IMR-90 (cell line): Measurements from ENCODE around the gene BCL11A. TPM values are rescaled to one million over a fixed set of nuclear protein-coding genes. Genes with fewer than 3 reads are reported as not detected.

Experiments used
- ATAC-seq: fragments of 200-7000 bp; cut with Tn5 transposase; 2 replicates; pipeline ENCODE4 v1.9.1; 2020; ENCODE audit warnings: low read depth, mild to moderate bottlenecking, moderate library complexity
- BruUV-seq: library from RNA; stranded (reverse); fragments of 400-500 nt; replicated peaks from 2 replicates; lab custom pipeline; 2021; lab: Mats Ljungman, UMichigan
- CTCF ChIA-PET: fragments of 300-600 bp; formaldehyde crosslinking; extraction: SDS; loops from one replicate; lab custom pipeline; 2021; ENCODE audit warnings: antibody characterized with exemption; lab: Yijun Ruan, JAX
- POLR2A ChIA-PET: fragments of 300-600 bp; sonication (Branson Sonifier 250); formaldehyde crosslinking; loops from one replicate; lab custom pipeline; 2022; ENCODE audit warnings: antibody characterized with exemption; ENCODE audit not compliant: unreplicated experiment; lab: Charles Lee
- DNase-seq: peaks from one replicate; pipeline ENCODE4 v3.0.0; 2013
- H2AFZ ChIP-seq: replicated peaks from 2 replicates; pipeline ENCODE3; 2013; ENCODE audit warnings: low read length, mild to moderate bottlenecking; ENCODE audit not compliant: poor library complexity
- H2AK5ac ChIP-seq: 2 replicates; pipeline ENCODE4 v1.6.1; 2013; ENCODE audit warnings: low read depth, low read length, inconsistent platforms
- H2AK9ac ChIP-seq: replicated peaks from 2 replicates; pipeline ENCODE3; 2013; ENCODE audit warnings: mild to moderate bottlenecking, low read depth, low read length, moderate library complexity; ENCODE audit not compliant: poor library complexity
- H2BK120ac ChIP-seq: 2 replicates; pipeline ENCODE4 v1.6.1; 2013; ENCODE audit warnings: low read depth, low read length, inconsistent platforms
- H2BK15ac ChIP-seq: 3 replicates; pipeline ENCODE4 v1.6.1; 2013; ENCODE audit warnings: low read depth, low read length, inconsistent platforms
- H2BK20ac ChIP-seq: 2 replicates; pipeline ENCODE4 v1.6.1; 2013; ENCODE audit warnings: low read depth, mild to moderate bottlenecking, inconsistent platforms, low read length, moderate library complexity
- H2BK5ac ChIP-seq: 2 replicates; pipeline ENCODE4 v1.6.1; 2013; ENCODE audit warnings: mild to moderate bottlenecking, low read depth, low read length, inconsistent platforms; ENCODE audit not compliant: poor library complexity, severe bottlenecking
- H3K14ac ChIP-seq: replicated peaks from 2 replicates; pipeline ENCODE4 v1.6.1; 2013; ENCODE audit warnings: low read depth, low read length, inconsistent platforms
- H3K18ac ChIP-seq: 2 replicates; pipeline ENCODE4 v1.6.1; 2013; ENCODE audit warnings: low read depth, low read length, control low read depth
- H3K23ac ChIP-seq: 2 replicates; pipeline ENCODE4 v1.6.1; 2013; ENCODE audit warnings: low read depth, low read length, inconsistent platforms
- H3K27ac ChIP-seq: 2 replicates; pipeline ENCODE4 v1.5.1; 2013; ENCODE audit warnings: mild to moderate bottlenecking, control low read depth, low read length; ENCODE audit not compliant: insufficient read depth
- H3K27me3 ChIP-seq: 2 replicates; pipeline ENCODE4 v1.6.1; 2013; ENCODE audit warnings: low read length; ENCODE audit not compliant: control insufficient read depth, insufficient read depth
- H3K36me3 ChIP-seq: 2 replicates; pipeline ENCODE4 v1.6.1; 2013; ENCODE audit warnings: low read length, mixed read lengths; ENCODE audit not compliant: control insufficient read depth, insufficient read depth
- H3K4ac ChIP-seq: 2 replicates; pipeline ENCODE4 v1.6.1; 2013; ENCODE audit warnings: low read depth, low read length, inconsistent platforms
- H3K4me1 ChIP-seq: 2 replicates; pipeline ENCODE4 v1.6.1; 2013; ENCODE audit warnings: low read length, mixed read lengths; ENCODE audit not compliant: control insufficient read depth, insufficient read depth
- H3K4me2 ChIP-seq: 2 replicates; pipeline ENCODE4 v1.6.1; 2013; ENCODE audit warnings: low read depth, mild to moderate bottlenecking, control low read depth, low read length, moderate library complexity
- H3K4me3 ChIP-seq: 2 replicates; pipeline ENCODE4 v1.5.1; 2013; ENCODE audit warnings: low read depth, mild to moderate bottlenecking, control low read depth, low read length, moderate library complexity; ENCODE audit not compliant: insufficient read depth
- H3K56ac ChIP-seq: 2 replicates; pipeline ENCODE4 v1.6.1; 2013; ENCODE audit warnings: low read length, inconsistent platforms; ENCODE audit not compliant: insufficient read depth; ENCODE audit errors: extremely low read depth
- H3K79me1 ChIP-seq, 2 experiments: 2 replicates each; pipeline ENCODE4 v1.6.1; 2013; ENCODE audit warnings: low read length in 2 of 2, inconsistent platforms in 1 of 2, low read depth in 1 of 2
- H3K9ac ChIP-seq: 2 replicates; pipeline ENCODE4 v1.6.1; 2013; ENCODE audit warnings: low read depth, low read length, control low read depth
- H3K9me1 ChIP-seq: 2 replicates; pipeline ENCODE4 v1.6.1; 2013; ENCODE audit warnings: low read length, inconsistent platforms; ENCODE audit not compliant: insufficient read depth
- H3K9me3 ChIP-seq: 2 replicates; pipeline ENCODE4 v1.6.1; 2013; ENCODE audit warnings: low read length; ENCODE audit not compliant: control insufficient read depth, insufficient read depth
- H4K20me1 ChIP-seq: 2 replicates; pipeline ENCODE4 v1.6.1; 2013; ENCODE audit warnings: low read length, inconsistent platforms; ENCODE audit not compliant: insufficient read depth
- H4K5ac ChIP-seq: 2 replicates; pipeline ENCODE4 v1.6.1; 2013; ENCODE audit warnings: mild to moderate bottlenecking, low read depth, low read length, control low read depth
- H4K8ac ChIP-seq, 2 experiments: 2 replicates each; pipeline ENCODE4 v1.6.1; 2013; ENCODE audit warnings: low read depth in 2 of 2, low read length in 2 of 2, control low read depth in 1 of 2, inconsistent platforms in 1 of 2
- H4K91ac ChIP-seq: 2 replicates; pipeline ENCODE4 v1.6.1; 2013; ENCODE audit warnings: low read depth, low read length, inconsistent platforms; ENCODE audit not compliant: insufficient read depth
- BHLHE40 ChIP-seq: fragments of 150-350 bp; IDR thresholded peaks from 2 replicates; pipeline ENCODE4 v1.6.1; 2016; ENCODE audit warnings: mild to moderate bottlenecking, low read depth, low read length
- MAZ ChIP-seq: IDR thresholded peaks from 2 replicates; pipeline ENCODE4 v1.6.1; 2012; ENCODE audit warnings: low read depth, mild to moderate bottlenecking, low read length, improper control_type of control experiment, moderate library complexity, borderline replicate concordance
- POLR2A ChIP-seq: IDR thresholded peaks from 2 replicates; pipeline ENCODE4 v1.6.1; 2012; ENCODE audit warnings: mild to moderate bottlenecking, low read depth, low read length
- USF2 ChIP-seq: fragments of 150-350 bp; IDR thresholded peaks from 2 replicates; pipeline ENCODE4 v1.6.1; 2017; ENCODE audit warnings: mild to moderate bottlenecking, antibody characterized with exemption, low read length, low read depth
- WGBS, 2 experiments: methylation state at CpG; one replicate each; pipeline versions ENCODE4 v1.1.5 to v1.1.7; 2013; ENCODE audit warnings: missing lambda C conversion rate in 2 of 2; ENCODE audit not compliant: insufficient read length in 1 of 2; ENCODE audit errors: extremely low coverage in 2 of 2; 5-methylcytosine and 5-hydroxymethylcytosine counted together
- dilution Hi-C: fragments of 300-500 bp; cut with HindIII; formaldehyde crosslinking; loops from one replicate; pipeline ENCODE4 v1.14.3; 2018; ENCODE audit warnings: low sequenced_read_pairs; ENCODE audit not compliant: unreplicated experiment
- in situ Hi-C: fragments of 300-500 bp; cut with MboI; formaldehyde crosslinking; loops from 3 replicates; pipeline ENCODE4 v1.14.3; 2019; ENCODE audit warnings: low sequenced_read_pairs, inconsistent platforms, mixed read lengths
- intact Hi-C: fragments of 100-400 bp; cut with micrococcal nuclease; formaldehyde crosslinking; loops from 2 replicates; pipeline ENCODE4 v1.10.0; 2022
- polyA plus RNA-seq, 3 experiments: library from polyadenylated mRNA; depleted of rRNA; stranded (reverse); fragments of >200 nt; gene quantifications; 2 replicates each; pipeline ENCODE4 v1.2.3, GENCODE V29; 2012; ENCODE audit warnings: low replicate concordance in 1 of 3
- total RNA-seq: library from RNA; depleted of rRNA; stranded (reverse); fragments of >200 nt; gene quantifications from 2 replicates; pipeline ENCODE4 v1.2.3, GENCODE V29; 2012

The BCL11A gene
- total and polyA plus RNA-seq, 2 of the 4 experiments (the other 2 are of a cell fraction) = 1.0 to 1.1 TPM

DNA sequence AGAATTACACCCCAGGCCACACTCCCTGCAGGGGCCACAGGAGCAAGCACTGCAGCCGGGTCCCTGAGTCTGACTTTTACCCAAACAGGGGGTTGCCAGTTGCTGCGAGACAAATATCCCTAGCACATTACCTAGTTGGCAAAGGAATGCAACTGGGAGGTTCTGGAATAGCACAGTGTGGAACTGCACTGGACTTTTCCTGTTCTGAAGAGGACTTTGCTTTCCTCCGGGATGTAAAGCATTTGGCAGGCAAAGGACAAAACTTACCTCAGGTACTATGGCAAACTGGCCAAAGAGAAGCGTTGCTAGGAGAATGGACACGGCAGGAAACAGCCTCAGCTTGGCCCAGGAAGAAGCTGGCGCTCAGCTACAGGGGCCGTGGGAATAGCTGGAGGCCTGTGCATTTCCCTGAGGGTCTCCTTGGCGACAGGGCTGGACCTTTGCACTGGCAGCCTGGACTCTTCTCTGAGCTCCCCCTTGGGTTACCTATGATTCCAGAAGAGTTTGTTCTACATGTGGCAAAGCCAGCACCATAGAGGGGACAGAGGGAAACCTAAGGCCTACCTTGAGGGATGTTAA lies 45.0 kb downstream of the BCL11A start:
- no peak overlapping the region for H2AK9ac ChIP-seq
- H4K8ac ChIP-seq = no peak overlapping the region
- H3K4me3 ChIP-seq = no peak overlapping the region
- H2BK5ac ChIP-seq = no peak overlapping the region
- ChIA-PET POLR2A (no interaction called here), CTCF (interaction anchor here (1.0 kb wide), 1 partner anchor 44 kb away, joined by 3 read pairs; no protein-coding TSS in a partner anchor)
- H2BK20ac ChIP-seq = no peak overlapping the region
- H4K5ac ChIP-seq = no peak overlapping the region
- H3K79me1 ChIP-seq = no peaks in the 10 kb centered on the region
- H2BK15ac ChIP-seq = no peak overlapping the region
- H2AFZ ChIP-seq = no peak overlapping the region
- H4K20me1 ChIP-seq = no peaks in the 10 kb centered on the region
- no peak overlapping the region for H3K18ac ChIP-seq
- TF ChIP-seq USF2 (no peak), POLR2A (no peak), BHLHE40 (no peak), MAZ (no peak)
- H3K4ac ChIP-seq = no peak overlapping the region
- H2BK120ac ChIP-seq = no peak overlapping the region
- no peak overlapping the region for H3K56ac ChIP-seq
- peaks cover 7% of the 10 kb centered on the region for H3K27me3 ChIP-seq
- no peak overlapping the region for H3K4me2 ChIP-seq
- no peaks in the 10 kb centered on the region for H3K36me3 ChIP-seq
- DNase-seq (no peak), ATAC-seq (no peak)
- no peak overlapping the region for H3K23ac ChIP-seq
- intact Hi-C loops = no loop called here
- no peak overlapping the region for H3K27ac ChIP-seq
- H3K9me3 ChIP-seq = no peaks in the 10 kb centered on the region
- dilution Hi-C loops = no loop called here
- no peak overlapping the region for H4K91ac ChIP-seq
- in situ Hi-C loops = no loop called here
- H3K14ac ChIP-seq = no peak overlapping the region
- H3K9ac ChIP-seq = no peak overlapping the region
- WGBS, 2 experiments = 92% methylated on average over 4 of the region's 8 CpGs; no CpG with 5 or more reads in 1 of the 2 experiments
- peaks cover 2% of the 10 kb centered on the region; the same call in 1 of the 2 replicates for H3K4me1 ChIP-seq
- H3K9me1 ChIP-seq = no peaks in the 10 kb centered on the region
- no TSS peak for BruUV-seq
- no peak overlapping the region for H2AK5ac ChIP-seq
